IMR-90 (cell line): ENCODE results near the gene PHC2.

Experiments
- BHLHE40 ChIP-seq: fragments of 150-350 bp; IDR thresholded peaks from 2 replicates; pipeline ENCODE4 v1.6.1; 2016; ENCODE audit warnings: mild to moderate bottlenecking, low read depth, low read length
- FOS ChIP-seq: fragments of 150-350 bp; IDR thresholded peaks from 2 replicates; pipeline ENCODE4 v1.6.1; 2016; ENCODE audit warnings: low read depth, low read length
- MXI1 ChIP-seq: IDR thresholded peaks from 2 replicates; pipeline ENCODE4 v1.6.1; 2012; ENCODE audit warnings: low read depth, mild to moderate bottlenecking, low read length, moderate library complexity, borderline replicate concordance
- POLR2A ChIP-seq: IDR thresholded peaks from 2 replicates; pipeline ENCODE4 v1.6.1; 2012; ENCODE audit warnings: mild to moderate bottlenecking, low read depth, low read length
- RFX5 ChIP-seq: IDR thresholded peaks from 2 replicates; pipeline ENCODE4 v1.8.0; 2012; ENCODE audit warnings: low read depth, mild to moderate bottlenecking, low read length, moderate library complexity
- SMC3 ChIP-seq: fragments of 150-350 bp; IDR thresholded peaks from 2 replicates; pipeline ENCODE4 v1.6.1; 2016; ENCODE audit warnings: low read depth, mild to moderate bottlenecking, antibody characterized with exemption, low read length, moderate library complexity
- TF ChIP-seq, protein P1 (sequence below): conservative IDR thresholded peaks from 2 replicates; pipeline ENCODE4 v1.5.1; 2012; ENCODE audit warnings: mild to moderate bottlenecking, low read depth, low read length, improper control_type of control experiment

DNA sequence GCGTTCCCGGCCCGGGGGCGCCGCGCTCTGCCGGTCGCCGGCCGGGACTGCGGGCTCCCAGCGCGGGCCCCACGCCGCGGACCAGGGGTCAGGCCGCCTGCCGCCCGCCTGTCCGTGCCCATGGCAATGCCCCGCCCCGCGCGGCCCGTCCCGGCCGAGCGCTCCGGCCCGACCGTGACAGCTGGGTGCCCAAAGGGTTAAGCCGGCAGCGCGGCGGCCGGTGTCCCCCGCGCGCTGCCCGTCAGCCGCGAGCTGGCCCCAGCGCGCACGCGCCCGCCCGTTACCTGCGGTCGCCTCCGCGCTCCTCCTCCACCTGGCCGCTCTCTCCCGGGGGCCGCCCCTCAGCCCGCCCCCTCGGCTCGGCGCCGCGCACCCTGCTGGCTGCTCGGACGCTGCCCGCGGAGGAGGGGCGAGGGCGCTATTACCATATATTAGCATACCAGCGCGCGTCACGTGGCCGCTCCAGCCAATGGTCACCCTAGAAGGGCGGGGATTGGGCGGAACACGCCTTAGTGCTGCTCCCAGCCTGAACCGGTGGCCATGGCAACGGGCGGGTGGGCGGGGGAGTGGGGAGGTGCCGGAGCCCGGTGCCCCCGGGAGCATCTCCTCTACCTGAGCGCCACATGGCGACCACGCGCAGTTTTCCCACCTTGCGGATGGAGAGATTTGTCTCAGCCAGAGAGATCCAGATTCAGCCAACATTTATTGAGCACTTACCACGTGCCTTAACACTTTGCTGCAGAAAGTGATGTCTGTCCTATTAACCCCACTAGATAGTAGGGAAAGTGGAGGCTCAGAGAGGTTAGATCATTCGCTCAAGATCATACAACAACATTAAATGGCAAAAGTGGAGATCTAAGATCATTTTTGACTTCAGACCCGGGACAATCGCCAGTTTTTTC lies at the start of gene PHC2:
- TF ChIP-seq, protein P1, sequence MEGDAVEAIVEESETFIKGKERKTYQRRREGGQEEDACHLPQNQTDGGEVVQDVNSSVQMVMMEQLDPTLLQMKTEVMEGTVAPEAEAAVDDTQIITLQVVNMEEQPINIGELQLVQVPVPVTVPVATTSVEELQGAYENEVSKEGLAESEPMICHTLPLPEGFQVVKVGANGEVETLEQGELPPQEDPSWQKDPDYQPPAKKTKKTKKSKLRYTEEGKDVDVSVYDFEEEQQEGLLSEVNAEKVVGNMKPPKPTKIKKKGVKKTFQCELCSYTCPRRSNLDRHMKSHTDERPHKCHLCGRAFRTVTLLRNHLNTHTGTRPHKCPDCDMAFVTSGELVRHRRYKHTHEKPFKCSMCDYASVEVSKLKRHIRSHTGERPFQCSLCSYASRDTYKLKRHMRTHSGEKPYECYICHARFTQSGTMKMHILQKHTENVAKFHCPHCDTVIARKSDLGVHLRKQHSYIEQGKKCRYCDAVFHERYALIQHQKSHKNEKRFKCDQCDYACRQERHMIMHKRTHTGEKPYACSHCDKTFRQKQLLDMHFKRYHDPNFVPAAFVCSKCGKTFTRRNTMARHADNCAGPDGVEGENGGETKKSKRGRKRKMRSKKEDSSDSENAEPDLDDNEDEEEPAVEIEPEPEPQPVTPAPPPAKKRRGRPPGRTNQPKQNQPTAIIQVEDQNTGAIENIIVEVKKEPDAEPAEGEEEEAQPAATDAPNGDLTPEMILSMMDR = peak; percentile 45
- TF ChIP-seq POLR2A (no peak; the same call in 1 of the 2 replicates), RFX5 (no peak), SMC3 (no peak), BHLHE40 (no peak), FOS (peak; percentile 27; the same call in 1 of the 2 replicates), MXI1 (no peak; the same call in 1 of the 2 replicates)
